Endothelial cell of umbilical vein (primary cell): ENCODE results near the gene TMEM205. TPM values are rescaled to one million over a fixed set of nuclear protein-coding genes. Genes with fewer than 3 reads are reported as not detected.
A peak's percentile ranks its signal among the peaks of the same experiment; 100 is the strongest.

ENCODE experiments used
- BruUV-seq: library from RNA; stranded (reverse); fragments of 400-500 nt; replicated peaks from 2 replicates; lab custom pipeline; 2021; lab: Mats Ljungman, UMichigan
- CTCF ChIA-PET: fragments of 300-600, 350-600 bp; sonication (Branson Sonifier 250); formaldehyde crosslinking; loops from one replicate; lab custom pipeline; 2021; ENCODE audit warnings: antibody characterized with exemption, inconsistent platforms; lab: Charles Lee
- POLR2A ChIA-PET: fragments of 300-600, 350-600 bp; sonication (Branson Sonifier 250); formaldehyde crosslinking; loops from one replicate; lab custom pipeline; 2021; ENCODE audit warnings: antibody characterized with exemption, inconsistent platforms; lab: Charles Lee
- DNase-seq: peaks from one replicate; pipeline ENCODE4 v3.0.0-alpha.2; 2011; ENCODE audit warnings: low read depth, low spot score
- FAIRE-seq: peaks from 2 replicates; lab custom pipeline; 2011; peaks lifted over from hg19 to GRCh38; lab: Jason Lieb, UNC
- H2AFZ ChIP-seq: 2 replicates; pipeline ENCODE4 v1.6.0; 2012; ENCODE audit warnings: low read depth, low read length, control low read depth, inconsistent platforms
- H3K27ac ChIP-seq: 2 replicates; pipeline ENCODE4 v1.5.1; 2011; ENCODE audit warnings: low read depth, mild to moderate bottlenecking, control low read depth, low read length, moderate library complexity; ENCODE audit not compliant: insufficient read depth
- H3K27me3 ChIP-seq, 2 experiments: 2 replicates each; pipeline versions ENCODE4 v1.6.0 to v1.6.1; 2011; ENCODE audit warnings: low read length in 2 of 2, mixed read lengths in 1 of 2; ENCODE audit not compliant: control insufficient read depth in 2 of 2, insufficient read depth in 2 of 2
- H3K36me3 ChIP-seq, 2 experiments: 2 replicates in 1 of 2; 3 replicates in 1 of 2; pipeline ENCODE4 v1.5.1; 2011; ENCODE audit warnings: low read length in 2 of 2, mild to moderate bottlenecking in 1 of 2, moderate library complexity in 1 of 2; ENCODE audit not compliant: control insufficient read depth in 2 of 2, insufficient read depth in 2 of 2; ENCODE audit errors: extremely low read depth in 1 of 2
- H3K4me1 ChIP-seq: 3 replicates; pipeline ENCODE4 v1.5.1; 2011; ENCODE audit warnings: mild to moderate bottlenecking, low read length; ENCODE audit not compliant: control insufficient read depth, insufficient read depth; ENCODE audit errors: extremely low read depth
- H3K4me2 ChIP-seq: 2 replicates; pipeline ENCODE4 v1.6.1; 2011; ENCODE audit warnings: low read length, control low read depth, mixed read lengths; ENCODE audit not compliant: insufficient read depth
- H3K4me3 ChIP-seq, 3 experiments: fragments of 200-600 bp in 1 of 3; sonication (generic), shearing (Covaris generic) in 1 of 3; replicated peaks in 1 of 3; 2 replicates each; pipeline ENCODE4 v1.5.1; 2011 to 2016; ENCODE audit warnings: control low read depth in 3 of 3, low read length in 3 of 3, mild to moderate bottlenecking in 2 of 3, inconsistent platforms in 1 of 3, low read depth in 1 of 3, moderate library complexity in 1 of 3; ENCODE audit not compliant: insufficient read depth in 1 of 3
- H3K79me2 ChIP-seq: 2 replicates; pipeline ENCODE4 v1.6.0; 2012; ENCODE audit warnings: low read length, inconsistent platforms; ENCODE audit not compliant: control insufficient read depth, insufficient read depth
- H3K9ac ChIP-seq: replicated peaks from 2 replicates; pipeline ENCODE3; 2011; ENCODE audit warnings: low read length, control low read depth; ENCODE audit not compliant: insufficient read depth; ENCODE audit errors: extremely low read depth
- H3K9me1 ChIP-seq: replicated peaks from 3 replicates; pipeline ENCODE4 v1.6.0; 2011; ENCODE audit warnings: mild to moderate bottlenecking, low read length; ENCODE audit not compliant: control insufficient read depth, insufficient read depth; ENCODE audit errors: extremely low read depth
- H3K9me3 ChIP-seq: replicated peaks from 2 replicates; pipeline ENCODE4 v1.5.1; 2012; ENCODE audit warnings: low read length, inconsistent platforms; ENCODE audit not compliant: control insufficient read depth, insufficient read depth
- H4K20me1 ChIP-seq: replicated peaks from 2 replicates; pipeline ENCODE3; 2011; ENCODE audit warnings: mild to moderate bottlenecking, low read length; ENCODE audit not compliant: control insufficient read depth, insufficient read depth; ENCODE audit errors: extremely low read depth
- EZH2 ChIP-seq: IDR thresholded peaks from 2 replicates; pipeline ENCODE4 v1.6.1; 2012; ENCODE audit warnings: borderline replicate concordance, low read depth, mild to moderate bottlenecking, moderate library complexity, low read length, inconsistent platforms; ENCODE audit not compliant: severe bottlenecking
- FOS ChIP-seq: IDR thresholded peaks from 2 replicates; pipeline ENCODE4 v1.6.1; 2011; ENCODE audit warnings: mild to moderate bottlenecking, low read length, moderate library complexity, borderline replicate concordance; ENCODE audit not compliant: insufficient read depth
- GATA2 ChIP-seq: IDR thresholded peaks from 2 replicates; pipeline ENCODE4 v1.7.0; 2011; ENCODE audit warnings: low read depth, mild to moderate bottlenecking, moderate library complexity, mixed read lengths, low read length; ENCODE audit not compliant: insufficient read length, insufficient read depth
- JUN ChIP-seq: IDR thresholded peaks from 2 replicates; pipeline ENCODE4 v1.6.1; 2011; ENCODE audit warnings: borderline replicate concordance, low read depth; ENCODE audit not compliant: insufficient read length, insufficient read depth
- MYC ChIP-seq: IDR thresholded peaks from one replicate; pipeline ENCODE4 v1.6.1; 2011; ENCODE audit warnings: mild to moderate bottlenecking, low read depth, low read length
- POLR2A ChIP-seq: IDR thresholded peaks from 2 replicates; pipeline ENCODE4 v1.6.1; 2012; ENCODE audit warnings: low read depth, mild to moderate bottlenecking, control low read depth, low read length
- dilution Hi-C: fragments of 300-500 bp; cut with MboI; formaldehyde crosslinking; loops from one replicate; pipeline ENCODE4 v1.15.0; 2019; ENCODE audit warnings: low sequenced_read_pairs; ENCODE audit not compliant: extremely low pct_ligation_motif_present
- intact Hi-C: fragments of 100-400 bp; cut with micrococcal nuclease; formaldehyde crosslinking; loops from one replicate; pipeline ENCODE4 v1.10.0; 2022
- polyA plus RNA-seq, 4 experiments: library from polyadenylated mRNA; depleted of rRNA in 3 of 4; stranded (reverse) in 3 of 4; unstranded in 1 of 4; fragments of >200 nt; gene quantifications; 2 replicates each; pipeline versions ENCODE4 v1.2.1 to v1.2.3, GENCODE V29; 2011 to 2012; ENCODE audit warnings: missing spikeins in 1 of 4
- total RNA-seq: library from RNA; stranded (reverse); gene quantifications from 2 replicates; pipeline ENCODE4 v1.2.3, GENCODE V29; 2021
- TF ChIP-seq, protein P1 (sequence below), 2 donors: IDR thresholded peaks; 1 replicate in 1 of 2; 2 replicates in 1 of 2; pipeline ENCODE4 v1.5.1; 2011; ENCODE audit warnings: low read length in 2 of 2, mild to moderate bottlenecking in 2 of 2, moderate library complexity in 2 of 2, control low read depth in 1 of 2, inconsistent platforms in 1 of 2, low read depth in 1 of 2; ENCODE audit not compliant: insufficient read depth in 1 of 2; ENCODE audit errors: extremely low read depth in 1 of 2

The TMEM205 gene
- total and polyA plus RNA-seq, 2 donors (not counting 3 experiments of a cell fraction or from before 2014, with no cell fraction given) = 57.3 to 345 TPM

DNA sequence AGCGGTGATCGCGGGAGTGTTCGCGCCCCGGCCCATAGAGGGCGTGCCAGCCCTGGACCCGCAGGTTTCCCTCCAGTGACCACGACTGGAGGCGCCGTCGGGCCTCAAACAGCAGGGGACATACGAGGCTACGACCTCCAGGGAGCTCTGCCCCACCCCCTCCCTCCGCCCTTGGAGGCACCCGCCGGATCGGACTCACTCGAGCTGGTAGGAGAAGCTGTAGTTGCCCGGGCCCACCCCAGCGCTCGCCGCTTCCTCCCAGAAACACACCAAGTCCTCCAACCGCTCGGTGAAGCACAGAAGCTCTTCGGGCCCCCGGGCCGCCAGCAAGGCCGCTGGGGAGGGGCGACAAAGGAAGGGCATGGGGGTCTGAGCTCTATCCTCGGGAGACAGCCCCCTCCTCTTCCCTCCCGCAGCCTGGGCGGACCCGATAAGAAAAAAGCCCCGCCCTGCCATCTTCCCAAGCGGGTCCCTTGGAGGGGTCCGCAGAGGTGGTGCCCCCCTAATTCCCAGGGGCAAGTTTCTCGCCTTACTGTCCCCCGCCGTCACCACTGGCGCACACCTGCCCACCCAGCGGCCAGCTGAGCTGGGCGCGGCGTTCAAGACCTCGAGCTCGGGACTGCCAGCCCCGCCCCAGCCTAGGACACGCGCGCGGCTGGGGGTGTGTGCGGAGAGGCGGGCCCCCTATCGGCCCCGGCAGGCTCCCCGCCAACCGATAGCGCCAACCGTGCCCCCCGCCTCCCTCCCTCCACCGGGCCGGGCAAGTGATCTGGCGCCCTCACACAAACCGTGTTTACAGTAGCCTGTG is 37.0 kb upstream of the TMEM205 start:
- no peaks in the 10 kb centered on the region for H3K9me1 ChIP-seq
- peak; percentile 28 for DNase-seq
- POLR2A ChIA-PET = interaction anchor here (0.6 to 0.8 kb wide), 3 partner anchors 43 to 82 kb away, joined by 3 to 9 read pairs (median 6); no protein-coding TSS in a partner anchor

More for the DNA sequence above, 37.0 kb upstream of the TMEM205 start:
- H3K36me3 ChIP-seq = no peaks in the 10 kb centered on the region
- CTCF ChIA-PET = interaction anchor here (0.7 to 5.5 kb wide), 17 partner anchors 9 to 99 kb away, joined by 3 to 55 read pairs (median 5); partner anchors contain the start of genes CCDC159, ODAD3, PRKCSH and RAB3D
- peak; percentile 28 for FAIRE-seq
- H2AFZ ChIP-seq = peak overlapping the region; percentile 23
- H3K27ac ChIP-seq = no peak overlapping the region
- TF ChIP-seq POLR2A (no peak), GATA2 (no peak), MYC (no peak), EZH2 (no peak), FOS (no peak), JUN (no peak)
- TF ChIP-seq, protein P1, sequence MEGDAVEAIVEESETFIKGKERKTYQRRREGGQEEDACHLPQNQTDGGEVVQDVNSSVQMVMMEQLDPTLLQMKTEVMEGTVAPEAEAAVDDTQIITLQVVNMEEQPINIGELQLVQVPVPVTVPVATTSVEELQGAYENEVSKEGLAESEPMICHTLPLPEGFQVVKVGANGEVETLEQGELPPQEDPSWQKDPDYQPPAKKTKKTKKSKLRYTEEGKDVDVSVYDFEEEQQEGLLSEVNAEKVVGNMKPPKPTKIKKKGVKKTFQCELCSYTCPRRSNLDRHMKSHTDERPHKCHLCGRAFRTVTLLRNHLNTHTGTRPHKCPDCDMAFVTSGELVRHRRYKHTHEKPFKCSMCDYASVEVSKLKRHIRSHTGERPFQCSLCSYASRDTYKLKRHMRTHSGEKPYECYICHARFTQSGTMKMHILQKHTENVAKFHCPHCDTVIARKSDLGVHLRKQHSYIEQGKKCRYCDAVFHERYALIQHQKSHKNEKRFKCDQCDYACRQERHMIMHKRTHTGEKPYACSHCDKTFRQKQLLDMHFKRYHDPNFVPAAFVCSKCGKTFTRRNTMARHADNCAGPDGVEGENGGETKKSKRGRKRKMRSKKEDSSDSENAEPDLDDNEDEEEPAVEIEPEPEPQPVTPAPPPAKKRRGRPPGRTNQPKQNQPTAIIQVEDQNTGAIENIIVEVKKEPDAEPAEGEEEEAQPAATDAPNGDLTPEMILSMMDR (IDR thresholded peaks at IDR 0.05; ENCODE audit: extremely low read depth in 1 of 2, insufficient read depth in 1 of 2, low read depth in 1 of 2, low read length in 2 of 2) = peak; percentile 72 to 87
- no peaks in the 10 kb centered on the region for H4K20me1 ChIP-seq
- BruUV-seq = no TSS peak
- H3K27me3 ChIP-seq = no peaks in the 10 kb centered on the region
- peak overlapping the region; percentile 17 for H3K9ac ChIP-seq
- peak overlapping the region; percentile 7 to 46 (median 35) for H3K4me3 ChIP-seq
- intact Hi-C loops (loop anchor here (5.0 kb wide), 1 partner anchor 39 kb away; no protein-coding TSS in a partner anchor), dilution Hi-C loops (no loop called here)
- peaks cover 28% of the 10 kb centered on the region for H3K4me1 ChIP-seq
- H3K4me2 ChIP-seq = peak overlapping the region; percentile 67
- H3K79me2 ChIP-seq = peaks cover 4% of the 10 kb centered on the region
- H3K9me3 ChIP-seq = no peaks in the 10 kb centered on the region
